Measurements from ENCODE around the gene PLEKHN1.
"Not testable (repeated sequence)": the region's sequence is repeated elsewhere in the genome, so short reads cannot be mapped to it uniquely, and the experiment has no call there.

The PLEKHN1 gene

DNA sequence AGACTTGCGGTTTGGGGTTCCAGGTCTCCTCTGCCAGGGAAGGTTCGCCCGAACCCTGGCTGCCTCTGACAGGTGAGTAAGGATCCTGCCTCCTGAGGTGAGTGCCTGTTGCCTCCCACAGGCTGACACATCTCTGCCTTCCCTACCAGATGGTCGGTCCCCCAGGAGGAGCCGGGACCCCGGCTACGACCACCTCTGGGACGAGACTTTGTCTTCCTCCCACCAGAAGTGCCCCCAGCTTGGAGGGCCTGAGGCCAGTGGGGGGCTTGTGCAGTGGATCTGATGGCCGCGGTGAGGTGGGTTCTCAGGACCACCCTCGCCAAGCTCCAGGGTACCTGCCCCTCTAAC, 8.0 kb downstream of the PLEKHN1 start:
- no peak for DNase-seq (ENCODE audit: low spot score)

DNA sequence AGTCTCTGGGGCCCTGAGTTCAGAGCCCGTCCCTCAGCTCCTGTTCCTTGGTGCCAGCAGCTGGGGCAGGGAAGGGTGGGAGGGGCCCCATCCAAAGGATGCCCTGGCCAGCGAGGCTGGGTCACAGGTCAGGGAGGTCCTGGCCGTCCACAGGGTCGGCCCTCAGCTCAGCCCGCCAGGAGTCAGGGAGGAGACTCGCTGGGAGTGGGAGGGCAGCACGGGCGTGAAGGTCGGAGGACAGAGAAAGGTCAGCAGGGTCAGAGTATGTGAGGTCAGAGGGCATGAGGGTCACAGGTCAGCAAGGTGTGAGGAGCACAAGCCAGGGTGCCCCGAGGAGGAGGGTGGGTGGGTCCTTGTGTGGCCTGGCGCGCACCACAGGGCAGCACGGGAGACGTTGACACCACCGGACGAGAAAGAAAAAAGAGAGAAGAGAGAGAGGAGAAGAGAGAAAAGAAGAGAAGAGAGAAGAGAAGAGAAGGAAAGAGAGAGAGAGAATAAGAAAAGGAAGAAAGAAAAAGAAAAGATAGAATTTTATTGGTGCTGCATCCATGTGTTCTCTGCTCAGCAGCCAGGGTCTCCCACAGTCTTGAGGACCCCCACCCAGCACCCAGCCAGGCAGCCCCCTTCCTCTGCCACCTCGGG, 8.5 kb downstream of the PLEKHN1 start:
- DNase-seq (ENCODE audit: low spot score), result no peak

DNA sequence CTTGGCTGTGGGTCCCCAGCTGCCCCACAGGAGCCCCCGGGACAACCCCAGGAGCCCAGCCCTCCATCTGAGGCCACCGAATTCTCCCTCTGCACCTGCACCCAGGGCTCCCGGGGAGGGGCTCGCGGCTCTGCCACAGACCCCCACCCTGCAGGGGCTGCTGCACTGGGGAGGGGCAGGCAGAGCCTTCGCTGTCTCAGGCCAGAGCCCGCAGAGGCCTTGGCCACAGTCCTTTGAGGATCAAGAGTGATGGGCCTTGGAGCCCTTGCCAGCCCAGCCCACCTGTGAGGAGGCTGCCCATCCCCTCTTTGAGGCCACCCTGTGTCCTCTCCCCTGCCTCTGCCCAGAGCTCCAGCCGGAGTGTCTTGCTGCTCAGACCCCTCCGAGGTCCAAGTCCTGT, 9.1 kb downstream of the PLEKHN1 start:
- no peak for DNase-seq (ENCODE audit: low spot score)

DNA sequence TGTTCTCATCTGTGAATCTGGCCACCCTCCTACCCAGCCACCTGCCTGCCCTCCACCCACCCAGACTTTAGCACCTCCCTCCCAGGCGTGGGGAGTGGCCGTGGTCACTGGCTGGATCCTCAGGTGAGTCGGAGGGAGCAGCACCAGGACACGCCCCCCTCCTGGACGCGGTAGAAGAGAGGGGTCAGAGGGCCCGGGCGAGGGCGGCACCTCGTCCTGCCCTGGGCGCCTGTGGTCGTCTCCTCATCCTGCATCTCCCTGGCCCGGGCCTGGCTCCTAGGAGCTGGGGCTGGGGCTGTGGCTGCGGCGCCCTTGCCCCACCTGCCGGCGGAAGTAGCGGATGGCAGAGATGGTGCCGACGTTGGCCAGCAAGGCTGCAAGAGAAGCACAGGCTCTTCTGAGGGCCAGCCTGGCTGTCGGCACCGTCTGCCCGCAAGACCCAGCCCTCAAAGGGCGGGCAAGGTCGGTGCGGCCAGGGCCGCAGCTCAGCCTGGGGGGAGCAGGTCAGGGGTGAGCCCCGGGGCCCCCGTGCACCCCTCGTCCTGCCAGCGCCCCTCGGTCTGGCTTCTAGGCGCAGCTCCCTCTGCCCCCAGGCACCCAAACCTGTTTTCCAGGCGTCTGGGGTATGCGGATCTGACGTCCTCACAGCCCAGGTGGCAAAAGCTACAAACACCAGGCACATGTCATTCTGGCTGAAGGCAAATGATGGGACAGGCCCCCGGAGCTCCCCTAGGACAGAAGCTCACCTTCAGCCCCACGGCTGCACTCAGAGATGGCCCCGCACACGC, 9.8 kb downstream of the PLEKHN1 start:
- peak; percentile 95 for DNase-seq (ENCODE audit: low spot score)

GRCh38 chr1:976791-977190, 10.5 kb downstream of the PLEKHN1 start:
- not testable (repeated sequence) for DNase-seq (ENCODE audit: low spot score)

GRCh38 chr1:978069-978834, 12.0 kb downstream of the PLEKHN1 start:
- DNase-seq (ENCODE audit: low spot score), result no peak

GRCh38 chr1:978835-979743, 12.8 kb downstream of the PLEKHN1 start:
- no peak for DNase-seq (ENCODE audit: low spot score)

- no peak for DNase-seq (ENCODE audit: low spot score)
Measured at GRCh38 chr1:979744-980072, 13.4 kb downstream of the PLEKHN1 start.

DNA sequence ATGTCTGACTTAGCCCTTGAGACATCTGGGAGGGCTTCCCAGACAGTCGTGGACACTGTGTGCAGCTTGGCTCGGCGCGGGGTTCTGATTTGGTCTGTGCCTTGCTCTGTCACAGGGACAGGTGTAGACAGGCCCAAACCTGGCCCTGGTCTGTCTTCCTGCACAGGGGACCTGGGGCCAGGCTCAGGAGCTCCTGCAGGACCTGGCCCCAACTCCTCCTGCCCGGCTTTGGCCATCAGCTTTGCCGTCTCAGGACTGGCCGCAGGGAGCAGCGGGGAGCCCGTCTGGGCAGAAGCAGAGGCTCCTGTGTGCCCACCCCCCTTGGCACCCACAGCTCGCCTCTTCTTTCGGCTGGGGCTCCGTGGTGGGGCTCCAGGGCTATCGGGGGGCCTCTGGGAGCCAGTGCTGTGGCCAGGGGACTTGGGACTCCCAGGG, 13.9 kb downstream of the PLEKHN1 start:
- DNase-seq (ENCODE audit: low spot score), result no peak

GRCh38 chr1:980602-981395, 14.5 kb downstream of the PLEKHN1 start:
- DNase-seq (ENCODE audit: low spot score), result no peak

DNA sequence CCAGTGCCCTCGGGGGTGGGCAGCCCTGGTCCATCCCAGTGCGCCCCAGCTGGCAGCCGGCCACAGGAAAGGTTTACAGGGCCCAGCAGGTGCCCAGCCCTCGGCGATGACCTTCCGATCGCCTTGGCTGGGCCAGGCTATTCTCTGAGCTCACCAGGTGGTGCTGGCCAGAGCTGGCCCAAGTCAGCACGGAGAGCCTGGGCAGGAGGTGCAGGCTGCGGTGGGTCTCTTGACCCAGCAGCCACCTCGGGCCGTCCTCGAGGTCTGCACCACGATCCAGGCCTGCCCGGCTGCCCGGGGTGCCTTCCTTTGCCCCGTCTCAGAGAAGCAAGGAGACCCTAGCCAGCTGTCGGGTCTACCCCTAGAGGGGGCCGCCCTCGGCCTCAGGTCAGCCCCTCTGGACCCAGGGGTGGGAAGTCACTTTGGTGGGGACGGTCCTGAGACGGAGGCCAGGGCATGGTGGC, 15.2 kb downstream of the PLEKHN1 start:
- no peak for DNase-seq (ENCODE audit: low spot score)

DNA sequence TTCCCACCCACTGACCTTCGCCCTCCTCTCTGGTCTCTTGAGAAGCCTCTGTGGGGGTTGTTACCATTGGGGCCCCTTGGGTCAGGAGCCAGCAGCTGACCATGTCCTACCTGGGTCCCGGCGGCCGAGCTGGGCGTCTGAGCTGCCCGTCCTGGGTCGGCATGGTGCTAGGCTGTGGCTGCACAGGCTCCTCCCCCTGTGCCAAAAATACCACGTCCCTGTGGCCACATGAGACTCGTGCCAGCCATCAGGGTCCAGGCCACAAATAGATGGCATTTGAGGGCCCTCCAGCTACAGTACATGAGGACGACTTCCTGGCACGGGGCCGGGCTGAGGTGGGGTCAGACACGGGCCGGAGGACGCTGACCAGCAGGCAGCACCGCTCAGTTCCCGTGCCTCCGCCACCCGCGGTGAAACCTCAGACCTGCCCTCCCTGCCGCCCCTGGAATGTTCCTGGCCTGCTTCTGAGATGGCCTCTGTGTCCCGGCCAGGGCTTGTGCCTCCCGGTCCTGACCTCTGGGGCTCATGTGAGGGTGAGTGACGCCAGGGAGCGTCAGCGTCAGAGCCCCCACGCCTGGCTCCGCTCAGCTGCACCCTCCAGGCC, 15.8 kb downstream of the PLEKHN1 start, which contains the start of gene PERM1:
TSS of gene PERM1 (minus strand) at position 139 of the 604 bp plus-strand sequence. CDS start 1,064 bp downstream, outside the sequence.
- DNase-seq (ENCODE audit: low spot score), result no peak

DNA sequence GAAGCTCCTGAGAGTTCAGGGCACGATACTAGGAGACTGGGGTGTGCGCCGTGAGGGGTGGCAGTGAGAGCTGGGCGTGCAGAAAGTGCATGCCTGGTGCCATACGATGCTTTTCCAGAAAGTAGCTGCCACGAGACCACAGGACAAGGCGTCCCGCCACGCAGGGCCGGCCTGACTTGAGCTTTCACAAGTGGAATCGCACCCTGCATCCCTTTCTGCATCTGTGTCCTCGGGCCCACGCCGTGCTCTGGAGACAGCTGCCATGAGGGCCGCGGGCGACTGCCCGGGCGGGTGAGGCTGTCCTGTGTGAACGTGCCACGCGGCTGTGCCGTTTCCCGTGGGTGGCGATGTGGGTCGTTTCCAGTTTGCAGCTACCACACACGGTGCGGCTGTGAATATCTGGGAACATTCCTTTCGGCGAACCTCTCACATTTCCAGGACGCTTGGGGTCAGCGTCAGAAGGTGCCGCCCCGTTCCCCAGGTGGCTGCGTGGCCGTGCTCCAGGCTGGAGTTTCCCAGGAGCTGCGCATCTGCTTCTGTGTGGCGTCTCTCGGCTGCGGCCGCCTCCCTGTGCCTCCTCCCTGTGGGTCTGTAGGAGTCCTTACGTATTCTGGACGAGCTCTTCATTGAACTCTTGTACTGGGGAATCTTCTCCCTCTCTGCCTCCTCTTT, 16.6 kb downstream of the PLEKHN1 start:
- DNase-seq (ENCODE audit: low spot score), result no peak

DNA sequence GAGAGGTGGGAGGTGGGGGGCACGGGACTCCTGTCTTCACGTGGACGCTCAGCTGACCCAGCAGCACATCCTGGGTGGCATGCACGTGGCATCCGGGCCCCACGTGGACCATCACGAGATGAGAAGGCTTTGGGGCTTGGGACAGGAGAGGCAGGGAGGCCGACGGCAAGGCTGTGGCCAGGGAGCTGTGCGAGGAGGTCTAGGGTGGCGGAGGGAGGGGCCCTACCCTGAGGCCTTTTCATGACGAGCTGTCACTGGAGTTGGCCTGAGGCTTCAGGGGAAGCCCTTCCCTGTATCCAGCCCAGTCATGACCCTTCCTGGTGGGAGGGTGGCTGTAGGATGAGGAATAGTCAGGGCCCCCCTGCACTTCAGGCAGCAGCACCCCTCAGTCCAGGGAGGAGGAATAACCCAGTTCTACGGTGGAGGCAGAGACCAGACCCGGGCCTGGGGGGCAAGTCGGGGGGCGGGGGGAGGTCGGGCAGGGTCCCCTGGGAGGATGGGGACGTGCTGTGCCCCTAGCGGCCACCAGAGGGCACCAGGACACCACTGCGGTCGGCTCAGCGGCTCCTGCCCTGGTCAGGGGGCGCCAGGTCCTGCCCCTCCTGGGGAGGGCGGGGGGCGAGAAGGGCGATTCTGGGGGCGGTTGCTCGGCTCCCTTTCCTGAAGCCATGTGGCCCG, 17.7 kb downstream of the PLEKHN1 start:
- DNase-seq (ENCODE audit: low spot score), result peak; percentile 95

- no peak for DNase-seq (ENCODE audit: low spot score)
Measured at GRCh38 chr1:984476-984814, 18.2 kb downstream of the PLEKHN1 start.

DNA sequence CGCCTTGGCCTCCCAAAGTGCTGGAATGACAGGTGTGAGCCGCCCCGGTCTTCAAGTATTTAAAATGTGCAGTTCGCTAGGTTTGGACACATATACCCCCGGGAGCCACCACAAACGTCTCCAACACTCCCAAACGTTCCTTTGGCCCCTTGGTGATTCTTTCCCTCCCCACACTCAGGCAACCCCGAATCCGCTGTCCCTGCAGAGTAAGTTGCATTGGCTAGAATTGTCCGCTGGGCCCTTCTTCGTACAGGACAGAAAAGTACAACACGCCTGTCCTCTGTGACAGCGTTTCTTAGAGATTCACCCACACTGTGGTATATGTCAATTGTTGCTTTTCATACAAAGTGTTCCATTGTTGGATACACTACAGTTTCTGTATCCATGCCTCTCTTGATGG, 18.8 kb downstream of the PLEKHN1 start:
- DNase-seq (ENCODE audit: low spot score), result no peak

DNA sequence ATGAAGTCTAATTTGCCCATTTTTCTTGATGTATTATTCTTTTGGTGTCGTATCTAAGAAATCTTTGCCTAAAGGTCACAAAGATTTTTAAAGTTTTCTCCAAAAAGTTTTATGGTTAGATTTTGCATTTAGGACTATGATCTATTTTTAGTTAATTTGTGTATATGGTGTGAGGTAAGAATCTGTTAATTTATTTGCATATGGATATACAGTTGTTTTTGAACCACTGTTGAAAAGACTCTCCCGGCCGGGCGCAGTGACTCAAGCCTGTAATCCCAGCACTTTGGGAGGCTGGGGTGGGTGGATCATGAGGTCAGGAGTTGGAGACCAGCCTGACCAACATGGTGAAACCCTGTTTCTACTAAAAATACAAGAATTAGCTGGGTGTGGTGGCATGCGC, 21.8 kb downstream of the PLEKHN1 start:
- not testable (repeated sequence) for DNase-seq (ENCODE audit: low spot score)

DNA sequence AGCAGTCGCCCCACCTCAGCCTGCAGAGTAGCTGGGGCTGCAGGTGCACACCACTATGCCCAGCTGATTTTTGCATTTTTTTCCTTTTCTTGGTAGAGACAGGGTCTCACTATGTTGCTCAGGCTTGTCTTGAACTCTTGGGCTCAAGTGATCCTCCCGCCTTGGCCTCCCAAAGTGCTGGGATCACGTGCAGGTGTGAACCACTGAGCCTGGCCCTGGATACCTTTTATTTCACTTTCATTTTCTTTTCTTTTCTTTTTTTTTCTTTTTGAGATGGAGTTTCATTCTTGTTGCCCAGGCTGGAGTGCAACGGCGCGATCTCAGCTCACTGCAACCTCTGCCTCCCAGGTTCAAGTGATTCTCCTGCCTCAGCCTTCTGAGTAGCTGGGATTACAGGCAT, 25.0 kb downstream of the PLEKHN1 start:
- DNase-seq (ENCODE audit: low spot score), result not testable (repeated sequence)

- no peak for DNase-seq (ENCODE audit: low spot score)
Measured at GRCh38 chr1:991895-992294, 25.6 kb downstream of the PLEKHN1 start.

- DNase-seq (ENCODE audit: low spot score), result no peak
Measured at GRCh38 chr1:992362-992761, 26.1 kb downstream of the PLEKHN1 start.

All from iPS-NIHi11 (cell line).